IMR-90 (cell line): ENCODE data around the gene ACSS1. TPM values are rescaled to one million over a fixed set of nuclear protein-coding genes. Genes with fewer than 3 reads are reported as not detected.

Source experiments
- ATAC-seq: fragments of 200-7000 bp; cut with Tn5 transposase; 2 replicates; pipeline ENCODE4 v1.9.1; 2020; ENCODE audit warnings: low read depth, mild to moderate bottlenecking, moderate library complexity
- BruUV-seq: library from RNA; stranded (reverse); fragments of 400-500 nt; replicated peaks from 2 replicates; lab custom pipeline; 2021; lab: Mats Ljungman, UMichigan
- CTCF ChIA-PET: fragments of 300-600 bp; formaldehyde crosslinking; extraction: SDS; loops from one replicate; lab custom pipeline; 2021; ENCODE audit warnings: antibody characterized with exemption; lab: Yijun Ruan, JAX
- POLR2A ChIA-PET: fragments of 300-600 bp; sonication (Branson Sonifier 250); formaldehyde crosslinking; loops from one replicate; lab custom pipeline; 2022; ENCODE audit warnings: antibody characterized with exemption; ENCODE audit not compliant: unreplicated experiment; lab: Charles Lee
- DNase-seq: peaks from one replicate; pipeline ENCODE4 v3.0.0; 2013
- H2AFZ ChIP-seq: replicated peaks from 2 replicates; pipeline ENCODE3; 2013; ENCODE audit warnings: low read length, mild to moderate bottlenecking; ENCODE audit not compliant: poor library complexity
- H2AK5ac ChIP-seq: 2 replicates; pipeline ENCODE4 v1.6.1; 2013; ENCODE audit warnings: low read depth, low read length, inconsistent platforms
- H2AK9ac ChIP-seq: replicated peaks from 2 replicates; pipeline ENCODE3; 2013; ENCODE audit warnings: mild to moderate bottlenecking, low read depth, low read length, moderate library complexity; ENCODE audit not compliant: poor library complexity
- H2BK120ac ChIP-seq: 2 replicates; pipeline ENCODE4 v1.6.1; 2013; ENCODE audit warnings: low read depth, low read length, inconsistent platforms
- H2BK15ac ChIP-seq: 3 replicates; pipeline ENCODE4 v1.6.1; 2013; ENCODE audit warnings: low read depth, low read length, inconsistent platforms
- H2BK20ac ChIP-seq: 2 replicates; pipeline ENCODE4 v1.6.1; 2013; ENCODE audit warnings: low read depth, mild to moderate bottlenecking, inconsistent platforms, low read length, moderate library complexity
- H2BK5ac ChIP-seq: 2 replicates; pipeline ENCODE4 v1.6.1; 2013; ENCODE audit warnings: mild to moderate bottlenecking, low read depth, low read length, inconsistent platforms; ENCODE audit not compliant: poor library complexity, severe bottlenecking
- H3K14ac ChIP-seq: replicated peaks from 2 replicates; pipeline ENCODE4 v1.6.1; 2013; ENCODE audit warnings: low read depth, low read length, inconsistent platforms
- H3K18ac ChIP-seq: 2 replicates; pipeline ENCODE4 v1.6.1; 2013; ENCODE audit warnings: low read depth, low read length, control low read depth
- H3K23ac ChIP-seq: 2 replicates; pipeline ENCODE4 v1.6.1; 2013; ENCODE audit warnings: low read depth, low read length, inconsistent platforms
- H3K27ac ChIP-seq: 2 replicates; pipeline ENCODE4 v1.5.1; 2013; ENCODE audit warnings: mild to moderate bottlenecking, control low read depth, low read length; ENCODE audit not compliant: insufficient read depth
- H3K27me3 ChIP-seq: 2 replicates; pipeline ENCODE4 v1.6.1; 2013; ENCODE audit warnings: low read length; ENCODE audit not compliant: control insufficient read depth, insufficient read depth
- H3K36me3 ChIP-seq: 2 replicates; pipeline ENCODE4 v1.6.1; 2013; ENCODE audit warnings: low read length, mixed read lengths; ENCODE audit not compliant: control insufficient read depth, insufficient read depth
- H3K4ac ChIP-seq: 2 replicates; pipeline ENCODE4 v1.6.1; 2013; ENCODE audit warnings: low read depth, low read length, inconsistent platforms
- H3K4me1 ChIP-seq: 2 replicates; pipeline ENCODE4 v1.6.1; 2013; ENCODE audit warnings: low read length, mixed read lengths; ENCODE audit not compliant: control insufficient read depth, insufficient read depth
- H3K4me2 ChIP-seq: 2 replicates; pipeline ENCODE4 v1.6.1; 2013; ENCODE audit warnings: low read depth, mild to moderate bottlenecking, control low read depth, low read length, moderate library complexity
- H3K4me3 ChIP-seq: 2 replicates; pipeline ENCODE4 v1.5.1; 2013; ENCODE audit warnings: low read depth, mild to moderate bottlenecking, control low read depth, low read length, moderate library complexity; ENCODE audit not compliant: insufficient read depth
- H3K56ac ChIP-seq: 2 replicates; pipeline ENCODE4 v1.6.1; 2013; ENCODE audit warnings: low read length, inconsistent platforms; ENCODE audit not compliant: insufficient read depth; ENCODE audit errors: extremely low read depth
- H3K79me1 ChIP-seq, 2 experiments: 2 replicates each; pipeline ENCODE4 v1.6.1; 2013; ENCODE audit warnings: low read length in 2 of 2, inconsistent platforms in 1 of 2, low read depth in 1 of 2
- H3K9ac ChIP-seq: 2 replicates; pipeline ENCODE4 v1.6.1; 2013; ENCODE audit warnings: low read depth, low read length, control low read depth
- H3K9me1 ChIP-seq: 2 replicates; pipeline ENCODE4 v1.6.1; 2013; ENCODE audit warnings: low read length, inconsistent platforms; ENCODE audit not compliant: insufficient read depth
- H3K9me3 ChIP-seq: 2 replicates; pipeline ENCODE4 v1.6.1; 2013; ENCODE audit warnings: low read length; ENCODE audit not compliant: control insufficient read depth, insufficient read depth
- H4K20me1 ChIP-seq: 2 replicates; pipeline ENCODE4 v1.6.1; 2013; ENCODE audit warnings: low read length, inconsistent platforms; ENCODE audit not compliant: insufficient read depth
- H4K5ac ChIP-seq: 2 replicates; pipeline ENCODE4 v1.6.1; 2013; ENCODE audit warnings: mild to moderate bottlenecking, low read depth, low read length, control low read depth
- H4K8ac ChIP-seq, 2 experiments: 2 replicates each; pipeline ENCODE4 v1.6.1; 2013; ENCODE audit warnings: low read depth in 2 of 2, low read length in 2 of 2, control low read depth in 1 of 2, inconsistent platforms in 1 of 2
- H4K91ac ChIP-seq: 2 replicates; pipeline ENCODE4 v1.6.1; 2013; ENCODE audit warnings: low read depth, low read length, inconsistent platforms; ENCODE audit not compliant: insufficient read depth
- BHLHE40 ChIP-seq: fragments of 150-350 bp; IDR thresholded peaks from 2 replicates; pipeline ENCODE4 v1.6.1; 2016; ENCODE audit warnings: mild to moderate bottlenecking, low read depth, low read length
- CHD1 ChIP-seq: IDR thresholded peaks from 2 replicates; pipeline ENCODE4 v1.6.1; 2012; ENCODE audit warnings: low read depth, low read length, improper control_type of control experiment
- MAFK ChIP-seq: IDR thresholded peaks from 2 replicates; pipeline ENCODE4 v1.6.1; 2012; ENCODE audit warnings: low read depth, low read length, improper control_type of control experiment
- NFE2L2 ChIP-seq: fragments of 150-350 bp; IDR thresholded peaks from 2 replicates; pipeline ENCODE4 v1.6.1; 2016; ENCODE audit warnings: low read depth, mild to moderate bottlenecking, low read length
- RCOR1 ChIP-seq: IDR thresholded peaks from 2 replicates; pipeline ENCODE4 v1.6.1; 2012; ENCODE audit warnings: mild to moderate bottlenecking, low read length, improper control_type of control experiment; ENCODE audit not compliant: insufficient replicate concordance
- RFX5 ChIP-seq: IDR thresholded peaks from 2 replicates; pipeline ENCODE4 v1.8.0; 2012; ENCODE audit warnings: low read depth, mild to moderate bottlenecking, low read length, moderate library complexity
- SMC3 ChIP-seq: fragments of 150-350 bp; IDR thresholded peaks from 2 replicates; pipeline ENCODE4 v1.6.1; 2016; ENCODE audit warnings: low read depth, mild to moderate bottlenecking, antibody characterized with exemption, low read length, moderate library complexity
- WGBS, 2 experiments: methylation state at CpG; one replicate each; pipeline versions ENCODE4 v1.1.5 to v1.1.7; 2013; ENCODE audit warnings: missing lambda C conversion rate in 2 of 2; ENCODE audit not compliant: insufficient read length in 1 of 2; ENCODE audit errors: extremely low coverage in 2 of 2; 5-methylcytosine and 5-hydroxymethylcytosine counted together
- dilution Hi-C: fragments of 300-500 bp; cut with HindIII; formaldehyde crosslinking; loops from one replicate; pipeline ENCODE4 v1.14.3; 2018; ENCODE audit warnings: low sequenced_read_pairs; ENCODE audit not compliant: unreplicated experiment
- in situ Hi-C: fragments of 300-500 bp; cut with MboI; formaldehyde crosslinking; loops from 3 replicates; pipeline ENCODE4 v1.14.3; 2019; ENCODE audit warnings: low sequenced_read_pairs, inconsistent platforms, mixed read lengths
- intact Hi-C: fragments of 100-400 bp; cut with micrococcal nuclease; formaldehyde crosslinking; loops from 2 replicates; pipeline ENCODE4 v1.10.0; 2022
- polyA plus RNA-seq, 3 experiments: library from polyadenylated mRNA; depleted of rRNA; stranded (reverse); fragments of >200 nt; gene quantifications; 2 replicates each; pipeline ENCODE4 v1.2.3, GENCODE V29; 2012; ENCODE audit warnings: low replicate concordance in 1 of 3
- total RNA-seq: library from RNA; depleted of rRNA; stranded (reverse); fragments of >200 nt; gene quantifications from 2 replicates; pipeline ENCODE4 v1.2.3, GENCODE V29; 2012
- TF ChIP-seq, protein P1 (sequence below): fragments of 150-350 bp; IDR thresholded peaks from 2 replicates; pipeline ENCODE4 v1.6.1; 2017; ENCODE audit warnings: mild to moderate bottlenecking, antibody characterized with exemption, low read length, low read depth

ACSS1 gene
- total and polyA plus RNA-seq, 2 of the 4 experiments (the other 2 are of a cell fraction): 0.72 to 1.2 TPM

DNA sequence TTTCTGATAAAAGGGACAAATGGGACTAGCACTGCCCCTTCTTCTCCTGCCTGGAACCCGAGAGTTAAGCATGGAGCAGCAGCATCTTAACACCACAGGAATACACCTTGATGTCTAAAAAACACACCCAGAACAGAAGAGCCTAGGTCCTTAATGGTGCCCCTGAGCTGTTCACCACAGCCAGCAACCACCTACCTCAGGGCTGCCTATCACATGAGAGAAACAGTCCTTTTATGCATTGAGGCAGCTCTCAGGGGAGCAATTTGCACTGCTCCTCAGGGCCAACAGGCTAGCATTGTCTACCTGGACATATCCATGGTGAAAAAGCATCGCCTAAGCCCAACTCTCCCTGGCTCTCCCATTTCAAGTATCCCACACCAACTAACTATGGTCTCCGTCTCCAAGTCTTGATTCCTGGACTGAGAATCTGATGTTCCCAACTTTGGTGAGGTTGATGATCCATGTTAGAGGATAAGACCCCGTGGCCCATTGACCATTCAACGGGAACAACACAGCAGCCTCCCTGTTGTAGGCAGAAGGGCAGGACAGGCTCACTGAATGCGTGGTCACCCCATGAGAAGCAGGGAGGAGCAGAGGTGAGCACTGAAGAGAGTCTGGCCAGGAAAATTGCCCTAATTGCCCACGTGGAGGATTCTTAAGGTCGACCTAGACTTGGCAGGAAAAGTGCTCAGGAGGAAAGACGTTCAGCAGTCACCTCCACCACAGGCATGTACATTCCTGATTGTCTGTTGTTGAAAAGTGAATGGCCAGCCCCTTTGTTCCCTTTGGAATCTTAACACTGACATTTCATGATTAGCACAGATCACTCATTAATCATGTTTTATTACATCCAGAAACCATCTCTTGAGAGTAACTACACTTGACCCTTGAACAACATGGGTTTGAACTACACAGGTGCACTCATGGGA lies 61.2 kb downstream of the ACSS1 start:
- no peak overlapping the region for H3K4ac ChIP-seq
- no peak overlapping the region for H3K4me3 ChIP-seq
- CTCF ChIA-PET: interaction anchor here (3.8 kb wide), 1 partner anchor 68 kb away, joined by 28 read pairs; no protein-coding TSS in a partner anchor
- no peak overlapping the region for H2AK5ac ChIP-seq
- no peak overlapping the region for H3K4me2 ChIP-seq
- H3K9me3 ChIP-seq: no peaks in the 10 kb centered on the region
- no peak overlapping the region for H2AK9ac ChIP-seq
- 58% methylated on average over 3 of the region's 9 CpGs; no CpG with 5 or more reads in 1 of the 2 experiments for WGBS, 2 experiments
- H3K36me3 ChIP-seq: no peaks in the 10 kb centered on the region
- no peak overlapping the region for H4K91ac ChIP-seq
- BruUV-seq: no TSS peak
- TF ChIP-seq NFE2L2 (no peak), SMC3 (no peak), BHLHE40 (no peak), CHD1 (no peak), RFX5 (no peak), MAFK (no peak), RCOR1 (no peak)
- TF ChIP-seq, protein P1, sequence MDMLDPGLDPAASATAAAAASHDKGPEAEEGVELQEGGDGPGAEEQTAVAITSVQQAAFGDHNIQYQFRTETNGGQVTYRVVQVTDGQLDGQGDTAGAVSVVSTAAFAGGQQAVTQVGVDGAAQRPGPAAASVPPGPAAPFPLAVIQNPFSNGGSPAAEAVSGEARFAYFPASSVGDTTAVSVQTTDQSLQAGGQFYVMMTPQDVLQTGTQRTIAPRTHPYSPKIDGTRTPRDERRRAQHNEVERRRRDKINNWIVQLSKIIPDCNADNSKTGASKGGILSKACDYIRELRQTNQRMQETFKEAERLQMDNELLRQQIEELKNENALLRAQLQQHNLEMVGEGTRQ: no peak
- H2BK120ac ChIP-seq: no peak overlapping the region
- H4K5ac ChIP-seq: no peak overlapping the region
- peaks cover 29% of the 10 kb centered on the region for H3K27me3 ChIP-seq
- intact Hi-C loops (no loop called here), dilution Hi-C loops (no loop called here), in situ Hi-C loops (loop anchor here (5.0 to 25.0 kb wide), 5 partner anchors 66 to 866 kb away; partner anchors contain the start of genes NINL and ZNF337)
- H2BK15ac ChIP-seq: no peak overlapping the region
- no peak overlapping the region for H2BK5ac ChIP-seq
- H3K18ac ChIP-seq: no peak overlapping the region
- peaks cover 0 to 10% of the 10 kb centered on the region in 2 experiments; a peak in 2 of 4 replicates for H3K79me1 ChIP-seq
- no peaks in the 10 kb centered on the region for H3K9me1 ChIP-seq
- POLR2A ChIA-PET: no interaction called here
- H3K4me1 ChIP-seq: peaks cover 2% of the 10 kb centered on the region; the same call in 1 of the 2 replicates
- H3K56ac ChIP-seq: no peak overlapping the region
- no peak overlapping the region for H2AFZ ChIP-seq
- no peak overlapping the region for H4K8ac ChIP-seq
- ATAC-seq: no peak
- no peak overlapping the region for H3K27ac ChIP-seq
- no peak overlapping the region for H3K23ac ChIP-seq
- H3K9ac ChIP-seq: no peak overlapping the region
- no peaks in the 10 kb centered on the region for H4K20me1 ChIP-seq
- no peak for DNase-seq
- H3K14ac ChIP-seq: no peak overlapping the region
- no peak overlapping the region for H2BK20ac ChIP-seq
